Left lung (tissue), 10 donors: ENCODE results near the gene PIH1D2. TPM values are rescaled to one million over a fixed set of nuclear protein-coding genes. Genes with fewer than 3 reads are reported as not detected.

Source experiments
- ATAC-seq: fragments of 200-7000 bp; cut with Tn5 transposase; one replicate; pipeline ENCODE4 v1.9.1; 2020; ENCODE audit warnings: moderate library complexity
- DNase-seq, 4 donors: peaks; one replicate each; pipeline ENCODE4 v3.0.0-alpha.2; 2013 to 2020
- H3K27ac ChIP-seq, 2 donors: fragments of 200-600 bp; sonication (generic) in 1 of 2; one replicate each; pipeline versions ENCODE4 v1.5.0 to v1.8.0; 2020 to 2021
- H3K27me3 ChIP-seq, 2 donors: fragments of 200-600 bp; sonication (generic) in 1 of 2; one replicate each; pipeline versions ENCODE4 v1.5.0 to v1.8.0; 2020 to 2021
- H3K36me3 ChIP-seq, 2 donors: fragments of 200-600 bp; sonication (generic) in 1 of 2; one replicate each; pipeline versions ENCODE4 v1.5.0 to v1.8.0; 2020 to 2021
- H3K4me1 ChIP-seq, 2 donors: fragments of 200-600 bp; one replicate each; pipeline ENCODE4 v1.8.0; 2021
- H3K4me3 ChIP-seq, 2 donors: fragments of 200-600 bp; sonication (generic) in 1 of 2; one replicate each; pipeline versions ENCODE4 v1.5.0 to v1.8.0; 2020 to 2021; ENCODE audit warnings: mild to moderate bottlenecking in 1 of 2
- H3K9me3 ChIP-seq, 2 donors: fragments of 200-600 bp; sonication (generic) in 1 of 2; one replicate each; pipeline versions ENCODE4 v1.5.0 to v1.8.0; 2020 to 2021
- intact Hi-C, 2 donors: fragments of 100-400 bp; cut with DNase I; formaldehyde crosslinking; loops; one replicate each; pipeline versions ENCODE4 v1.11.2 to v1.14.2; 2022
- polyA plus RNA-seq, 6 donors: library from polyadenylated mRNA; unstranded; fragments of 120-200 nt; gene quantifications; one replicate each; pipeline ENCODE4 v1.2.1, GENCODE V29; 2013; ENCODE audit not compliant: insufficient read length in 6 of 6
- total RNA-seq, 2 donors: library from RNA; stranded (reverse); fragmentation: NEBNext Ultra II Directional; extraction: Animal tissue kit (Norgen Biotek cat#: 25700); gene quantifications; one replicate each; pipeline ENCODE4 v1.2.1, GENCODE V29; 2021
- TF ChIP-seq, protein P1 (sequence below), 2 donors: fragments of 200-600 bp; sonication (generic) in 1 of 2; IDR thresholded peaks; one replicate each; pipeline versions ENCODE4 v1.5.0 to v1.8.0; 2021; ENCODE audit warnings: antibody characterized with exemption in 2 of 2
- donor health status: DM: no; HTN: yes; CAD: no.
- donor health status: DM: no; HTN: no; CAD: no.

The PIH1D2 gene
- total and polyA plus RNA-seq, 8 donors, result 2.7 to 9.3 (median 6.7) TPM

DNA sequence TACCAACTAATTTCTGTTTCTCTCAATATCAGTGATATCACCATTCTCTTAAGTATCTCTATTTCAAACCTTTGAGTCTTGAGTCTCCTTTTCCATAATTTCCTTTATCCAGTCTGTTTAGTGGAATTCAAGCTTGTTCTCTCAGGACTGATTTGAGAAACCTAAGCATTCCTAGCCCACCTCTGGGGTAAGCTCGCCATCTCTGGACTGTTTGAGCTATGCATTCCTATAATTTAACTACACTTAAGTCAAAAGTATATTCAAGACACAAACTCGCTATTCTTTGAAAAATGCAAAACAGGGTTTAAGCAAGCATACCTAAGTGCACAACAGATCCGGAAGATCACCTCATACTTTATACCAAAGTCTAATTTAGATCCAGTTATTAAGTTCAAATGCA, 50.7 kb downstream of the PIH1D2 start:
- DNase-seq (no peak), ATAC-seq (no peak)
- intact Hi-C loops, result no loop called here
- Histone ChIP-seq H3K27me3 (no peaks in the 10 kb centered on the region), H3K36me3 (peaks cover 0 to under 1% of the 10 kb centered on the region in 2 donors), H3K4me3 (no peak overlapping the region), H3K9me3 (no peaks in the 10 kb centered on the region), H3K27ac (no peak overlapping the region), H3K4me1 (peaks cover 0 to 16% of the 10 kb centered on the region in 2 donors)
- TF ChIP-seq, protein P1, sequence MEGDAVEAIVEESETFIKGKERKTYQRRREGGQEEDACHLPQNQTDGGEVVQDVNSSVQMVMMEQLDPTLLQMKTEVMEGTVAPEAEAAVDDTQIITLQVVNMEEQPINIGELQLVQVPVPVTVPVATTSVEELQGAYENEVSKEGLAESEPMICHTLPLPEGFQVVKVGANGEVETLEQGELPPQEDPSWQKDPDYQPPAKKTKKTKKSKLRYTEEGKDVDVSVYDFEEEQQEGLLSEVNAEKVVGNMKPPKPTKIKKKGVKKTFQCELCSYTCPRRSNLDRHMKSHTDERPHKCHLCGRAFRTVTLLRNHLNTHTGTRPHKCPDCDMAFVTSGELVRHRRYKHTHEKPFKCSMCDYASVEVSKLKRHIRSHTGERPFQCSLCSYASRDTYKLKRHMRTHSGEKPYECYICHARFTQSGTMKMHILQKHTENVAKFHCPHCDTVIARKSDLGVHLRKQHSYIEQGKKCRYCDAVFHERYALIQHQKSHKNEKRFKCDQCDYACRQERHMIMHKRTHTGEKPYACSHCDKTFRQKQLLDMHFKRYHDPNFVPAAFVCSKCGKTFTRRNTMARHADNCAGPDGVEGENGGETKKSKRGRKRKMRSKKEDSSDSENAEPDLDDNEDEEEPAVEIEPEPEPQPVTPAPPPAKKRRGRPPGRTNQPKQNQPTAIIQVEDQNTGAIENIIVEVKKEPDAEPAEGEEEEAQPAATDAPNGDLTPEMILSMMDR (IDR thresholded peaks at IDR 0.05), result no peak

DNA sequence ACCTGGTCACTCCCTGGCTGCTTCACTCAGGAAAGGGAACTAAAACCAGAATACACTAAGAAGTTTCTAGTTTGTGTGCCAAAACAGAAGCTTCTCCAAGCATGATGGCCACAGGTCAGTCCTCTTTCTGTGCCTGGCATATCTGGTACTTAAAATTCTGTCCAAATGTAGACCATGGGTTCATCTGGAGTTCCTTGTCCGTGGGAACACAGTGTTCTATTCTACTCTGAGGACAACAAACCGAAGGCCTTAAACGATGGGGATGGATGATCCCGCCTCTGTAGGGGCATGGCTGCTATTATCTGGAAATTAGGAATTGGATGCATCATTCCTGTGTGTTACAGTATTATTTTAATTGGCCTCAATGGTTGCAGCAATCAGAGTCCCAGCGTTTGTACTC, 54.8 kb downstream of the PIH1D2 start:
- no peak for ATAC-seq
- H3K27ac ChIP-seq, result no peak overlapping the region
- intact Hi-C loops, result no loop called here

More for the DNA sequence above, 54.8 kb downstream of the PIH1D2 start:
- no peak for DNase-seq
- no peaks in the 10 kb centered on the region for H3K27me3 ChIP-seq
- no peaks in the 10 kb centered on the region for H3K9me3 ChIP-seq
- peaks cover 0 to 5% of the 10 kb centered on the region in 2 donors for H3K4me1 ChIP-seq
- H3K36me3 ChIP-seq, result no peaks in the 10 kb centered on the region
- no peak overlapping the region for H3K4me3 ChIP-seq
- TF ChIP-seq, protein P1 (IDR thresholded peaks at IDR 0.05), result no peak

Other genes with a start within 250 kb of the PIH1D2 start
- 10 to 100 TPM; 27.5 to 31.2 TPM for gene ALG9, start 202.4 kb downstream of the PIH1D2 start, total RNA-seq
- gene ALG9, start 202.4 kb downstream of the PIH1D2 start, polyA plus RNA-seq, result 10 to 100 TPM; 43.4 to 51.0 (median 48.1) TPM
- 1 to 10 TPM; 1.7 to 4.1 TPM for gene FDXACB1, start 194.9 kb downstream of the PIH1D2 start, total RNA-seq
- 1 to 10 TPM; 4.3 to 5.5 (median 4.9) TPM for gene FDXACB1, start 194.9 kb downstream of the PIH1D2 start, polyA plus RNA-seq
- 10 to 100 TPM; 20.4 to 20.9 TPM for gene CFAP68, start 194.5 kb downstream of the PIH1D2 start, total RNA-seq
- 10 to 100 TPM; 36.1 to 46.7 (median 38.6) TPM for gene CFAP68, start 194.5 kb downstream of the PIH1D2 start, polyA plus RNA-seq
- 10 to 100 TPM; 41.5 to 89.2 TPM for gene CRYAB, start 162.2 kb downstream of the PIH1D2 start, total RNA-seq
- gene CRYAB, start 162.2 kb downstream of the PIH1D2 start, polyA plus RNA-seq, result 10 to 100 TPM; 26.7 to 36.0 (median 32.1) TPM
- 1 to 10 TPM; 3.7 to 4.6 TPM for gene HSPB2, start 161.3 kb downstream of the PIH1D2 start, total RNA-seq
- 1 to 10 TPM; 3.7 to 7.2 (median 5.1) TPM for gene HSPB2, start 161.3 kb downstream of the PIH1D2 start, polyA plus RNA-seq
- 10 to 100 TPM in 1 of 2 donors, 1 to 10 TPM in 1; 6.2 to 15.6 TPM for gene C11orf52, start 155.1 kb downstream of the PIH1D2 start, total RNA-seq
- gene C11orf52, start 155.1 kb downstream of the PIH1D2 start, polyA plus RNA-seq, result 1 to 10 TPM; 5.7 to 9.5 (median 9.1) TPM
- gene DIXDC1, start 136.7 kb downstream of the PIH1D2 start, total RNA-seq, result 10 to 100 TPM; 10.9 to 11.1 TPM
- gene DIXDC1, start 136.7 kb downstream of the PIH1D2 start, polyA plus RNA-seq, result 10 to 100 TPM; 21.5 to 32.2 (median 25.7) TPM
- 10 to 100 TPM; 32.5 to 40.1 TPM for gene DLAT, start 48.6 kb downstream of the PIH1D2 start, total RNA-seq
- gene DLAT, start 48.6 kb downstream of the PIH1D2 start, polyA plus RNA-seq, result 10 to 100 TPM; 29.8 to 36.1 (median 33.8) TPM
- gene NKAPD1, start 282 bp upstream of the PIH1D2 start, total RNA-seq, result 10 to 100 TPM; 13.3 to 14.7 TPM
- gene NKAPD1, start 282 bp upstream of the PIH1D2 start, polyA plus RNA-seq, result 10 to 100 TPM; 44.0 to 59.5 (median 52.8) TPM
- gene TIMM8B, start 12.7 kb upstream of the PIH1D2 start, total RNA-seq, result 10 to 100 TPM; 55.1 to 59.7 TPM
- gene TIMM8B, start 12.7 kb upstream of the PIH1D2 start, polyA plus RNA-seq, result 10 to 100 TPM; 55.7 to 64.5 (median 60.8) TPM
- 100 to 1,000 TPM in 1 of 2 donors, 10 to 100 TPM in 1; 94.1 to 103 TPM for gene SDHD, start 12.9 kb upstream of the PIH1D2 start, total RNA-seq
- 100 to 1,000 TPM; 113 to 127 (median 124) TPM for gene SDHD, start 12.9 kb upstream of the PIH1D2 start, polyA plus RNA-seq
- gene IL18, start 90.1 kb upstream of the PIH1D2 start, total RNA-seq, result 10 to 100 TPM; 35.8 to 46.0 TPM
- gene IL18, start 90.1 kb upstream of the PIH1D2 start, polyA plus RNA-seq, result 1 to 10 TPM; 1.3 to 5.5 (median 1.5) TPM
- gene TEX12, start 93.4 kb upstream of the PIH1D2 start, total RNA-seq, result not detected
- under 1 TPM in 4 of 6 donors, not detected in 2; 0.24 to 0.40 (median 0.38) TPM for gene TEX12, start 93.4 kb upstream of the PIH1D2 start, polyA plus RNA-seq
- gene BCO2, start 101.5 kb upstream of the PIH1D2 start, total RNA-seq, result 1 to 10 TPM; 3.3 to 3.9 TPM
- 10 to 100 TPM in 2 of 6 donors, 1 to 10 TPM in 4; 6.3 to 11.8 (median 9.4) TPM for gene BCO2, start 101.5 kb upstream of the PIH1D2 start, polyA plus RNA-seq
- 10 to 100 TPM; 28.2 to 28.4 TPM for gene PTS, start 152.4 kb upstream of the PIH1D2 start, total RNA-seq
- gene PTS, start 152.4 kb upstream of the PIH1D2 start, polyA plus RNA-seq, result 10 to 100 TPM; 35.5 to 46.0 (median 39.8) TPM
- not detected for gene PLET1, start 186.8 kb upstream of the PIH1D2 start, total RNA-seq
- gene PLET1, start 186.8 kb upstream of the PIH1D2 start, polyA plus RNA-seq, result under 1 TPM in 2 of 6 donors, not detected in 4; 0.18 TPM